Measurements from ENCODE around the gene DLGAP1. TPM values are rescaled to one million over a fixed set of nuclear protein-coding genes. Genes with fewer than 3 reads are reported as not detected.

Gene DLGAP1
- total and polyA plus RNA-seq, 2 of the 13 experiments (the other 11 are each of a cell fraction or from before 2014, with no cell fraction given) = 0.01 TPM; not detected in 1

GRCh38 chr18:4406856-4407255 lies 48.3 kb downstream of the DLGAP1 start (continued):
- TF ChIP-seq HIC2 (CRISPR knock-in tag; IDR thresholded peaks at IDR 0.05; ENCODE audit: low read depth) (no peak), HMGXB4 (CRISPR knock-in tag; IDR thresholded peaks at IDR 0.05; ENCODE audit: borderline replicate concordance in 1 of 2, low read depth in 1 of 2) (no peak), ZNF430 (CRISPR knock-in tag; IDR thresholded peaks at IDR 0.05) (no peak), CAMTA2 (CRISPR knock-in tag; IDR thresholded peaks at IDR 0.05; ENCODE audit: borderline replicate concordance) (no peak), ZFP37 (CRISPR knock-in tag; IDR thresholded peaks at IDR 0.05; ENCODE audit: borderline replicate concordance) (no peak), POGK (CRISPR knock-in tag; conservative IDR thresholded peaks at IDR 0.05) (no peak), ZNF234 (CRISPR knock-in tag; conservative IDR thresholded peaks at IDR 0.05) (no peak), ZNF549 (CRISPR knock-in tag; IDR thresholded peaks at IDR 0.05) (no peak), ZNF607 (CRISPR knock-in tag; IDR thresholded peaks at IDR 0.05; ENCODE audit: borderline replicate concordance) (no peak), ZNF281 (CRISPR knock-in tag; IDR thresholded peaks at IDR 0.05; ENCODE audit: borderline replicate concordance) (no peak), ZNF124 (CRISPR knock-in tag; IDR thresholded peaks at IDR 0.05) (no peak), ZNF264 (CRISPR knock-in tag; IDR thresholded peaks at IDR 0.05) (no peak)

Measured in HepG2 (cell line).